Measurements from ENCODE around the gene PTER. TPM values are rescaled to one million over a fixed set of nuclear protein-coding genes. Genes with fewer than 3 reads are reported as not detected.

The PTER gene
- total RNA-seq = 11.5 and 16.9 TPM in 2 replicates

DNA sequence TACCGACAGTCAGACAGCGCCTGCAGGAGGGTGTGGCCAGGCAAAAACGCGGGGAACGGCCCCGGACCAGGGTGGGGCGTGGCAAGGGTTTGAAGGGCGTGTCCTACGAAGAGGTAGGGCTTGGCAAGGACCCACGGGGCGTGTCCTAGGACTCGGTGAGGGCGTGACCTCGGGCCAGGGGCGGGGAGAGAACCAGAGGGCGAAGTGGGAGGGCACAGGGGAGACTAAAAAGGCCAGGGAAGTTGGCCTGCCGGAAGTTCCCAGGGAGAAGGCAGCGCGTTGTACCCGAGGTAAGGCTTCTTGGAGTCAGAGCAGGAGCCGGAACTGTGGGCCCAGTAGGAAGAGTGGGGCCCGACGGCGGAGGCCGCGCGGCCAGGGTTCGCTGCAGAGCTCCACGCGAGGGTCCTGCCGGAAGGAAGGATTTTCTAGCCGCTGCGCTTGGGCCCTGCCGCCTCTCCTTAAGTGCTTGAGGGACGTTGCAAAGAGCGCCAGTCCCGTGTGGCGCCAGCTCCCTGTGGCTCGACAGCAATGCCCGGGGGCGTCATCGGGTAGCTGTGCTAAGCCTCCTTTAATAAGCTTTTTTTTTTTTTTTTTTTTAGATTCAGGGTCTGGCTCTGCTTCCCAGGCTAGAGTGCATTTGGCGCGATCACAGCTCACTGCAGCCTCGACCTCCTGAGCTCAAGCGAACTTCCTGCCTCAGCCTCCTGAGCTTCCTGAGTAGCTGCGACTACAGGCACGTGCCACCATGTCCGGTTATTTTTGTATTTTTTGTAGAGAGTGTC is at the start of gene PTER:
Gene PTER (plus strand): TSS at position 253 of the 782 bp plus-strand sequence. CDS start 47,375 bp downstream, outside the sequence.

GRCh38 chr10:16521311-16522016 is 84.7 kb downstream of the PTER start, which contains the start of gene C1QL3:
Gene C1QL3 (minus strand): TSS chr10:16521879. CDS start chr10:16521065, 814 bp downstream.

Small RNAs within 50 kb of the gene (small RNA-seq; reads per million reads assigned to genes)
- 0.38 reads per million for gene RNU2-18P

Other genes starting within 250 kb of the PTER start
- not detected in 2 replicates for gene C1QL3, start 84.9 kb downstream of the PTER start, total RNA-seq